Endothelial cell (in vitro differentiated cells): ENCODE measurements around the gene SHF. TPM values are rescaled to one million over a fixed set of nuclear protein-coding genes. Genes with fewer than 3 reads are reported as not detected.

Experiments
- DNase-seq: peaks from one replicate; pipeline ENCODE4 v3.0.0; 2021; ENCODE audit warnings: low spot score
- H3K27ac Mint-ChIP-seq: one replicate; pipeline ENCODE4 v1.8.0; 2021; ENCODE audit warnings: mixed read lengths, inconsistent platforms; ENCODE audit not compliant: unreplicated experiment
- H3K27me3 Mint-ChIP-seq: one replicate; pipeline ENCODE4 v1.8.0; 2021; ENCODE audit warnings: mild to moderate bottlenecking, moderate library complexity, mixed read lengths, inconsistent platforms; ENCODE audit not compliant: unreplicated experiment
- H3K36me3 Mint-ChIP-seq: one replicate; pipeline ENCODE4 v1.8.0; 2021; ENCODE audit warnings: mild to moderate bottlenecking, low read depth, mixed read lengths, inconsistent platforms; ENCODE audit not compliant: unreplicated experiment
- H3K4me1 Mint-ChIP-seq: one replicate; pipeline ENCODE4 v1.8.0; 2021; ENCODE audit warnings: mild to moderate bottlenecking, mixed read lengths, inconsistent platforms; ENCODE audit not compliant: unreplicated experiment
- H3K4me3 Mint-ChIP-seq: one replicate; pipeline ENCODE4 v1.8.0; 2021; ENCODE audit warnings: mild to moderate bottlenecking, mixed read lengths, inconsistent platforms; ENCODE audit not compliant: unreplicated experiment
- H3K9me3 Mint-ChIP-seq: one replicate; pipeline ENCODE4 v1.8.0; 2021; ENCODE audit warnings: mixed read lengths, inconsistent platforms; ENCODE audit not compliant: unreplicated experiment
- CTCF ChIP-seq: fragments of 200-600 bp; sonication (generic); IDR thresholded peaks from one replicate; pipeline ENCODE4 v1.5.0; 2021; ENCODE audit warnings: antibody characterized with exemption; ENCODE audit not compliant: unreplicated experiment
- total RNA-seq: library from RNA; stranded (reverse); fragmentation: NEBNext Ultra II Directional; extraction: Animal tissue kit (Norgen Biotek cat#: 25700); gene quantifications from one replicate; pipeline ENCODE4 v1.2.1, GENCODE V29; 2021; ENCODE audit not compliant: unreplicated experiment

Gene SHF
- total RNA-seq, 1 donor from 2014 or later: 23.0 TPM

- Mint-ChIP-seq H3K4me1 (peaks cover 3% of the 10 kb centered on the region), H3K36me3 (no peaks in the 10 kb centered on the region), H3K27ac (no peak overlapping the region), H3K27me3 (peaks cover 5% of the 10 kb centered on the region), H3K4me3 (no peak overlapping the region), H3K9me3 (no peaks in the 10 kb centered on the region)
- TF ChIP-seq CTCF: no peak
- no peak for DNase-seq
These were observed 41.4 kb downstream of the SHF start for GRCh38 chr15:45146405-45146804.

- peaks cover 5% of the 10 kb centered on the region for H3K27me3 Mint-ChIP-seq
- no peak overlapping the region for H3K27ac Mint-ChIP-seq
- H3K4me3 Mint-ChIP-seq: no peak overlapping the region
- H3K4me1 Mint-ChIP-seq: peaks cover 3% of the 10 kb centered on the region
- no peak for TF ChIP-seq CTCF
- no peak for DNase-seq
- no peaks in the 10 kb centered on the region for H3K36me3 Mint-ChIP-seq
- no peaks in the 10 kb centered on the region for H3K9me3 Mint-ChIP-seq
These were observed 43.0 kb downstream of the SHF start for GRCh38 chr15:45144775-45145174.

GRCh38 chr15:45143946-45144345 lies 43.8 kb downstream of the SHF start:
- peaks cover 5% of the 10 kb centered on the region for H3K27me3 Mint-ChIP-seq
- H3K9me3 Mint-ChIP-seq: no peaks in the 10 kb centered on the region
- H3K27ac Mint-ChIP-seq: no peak overlapping the region
- no peak for DNase-seq
- H3K36me3 Mint-ChIP-seq: no peaks in the 10 kb centered on the region
- H3K4me1 Mint-ChIP-seq: peaks cover 3% of the 10 kb centered on the region
- no peak for TF ChIP-seq CTCF
- no peak overlapping the region for H3K4me3 Mint-ChIP-seq

GRCh38 chr15:45143056-45143455 lies 44.7 kb downstream of the SHF start:
- H3K9me3 Mint-ChIP-seq: no peaks in the 10 kb centered on the region
- H3K4me3 Mint-ChIP-seq: no peak overlapping the region
- peaks cover 5% of the 10 kb centered on the region for H3K27me3 Mint-ChIP-seq
- no peak for TF ChIP-seq CTCF
- no peak for DNase-seq
- no peak overlapping the region for H3K27ac Mint-ChIP-seq
- peaks cover 3% of the 10 kb centered on the region for H3K4me1 Mint-ChIP-seq
- H3K36me3 Mint-ChIP-seq: no peaks in the 10 kb centered on the region

GRCh38 chr15:45141386-45141785 lies 46.4 kb downstream of the SHF start:
- no peak for DNase-seq
- Mint-ChIP-seq H3K27me3 (peaks cover 10% of the 10 kb centered on the region), H3K27ac (no peak overlapping the region), H3K36me3 (no peaks in the 10 kb centered on the region), H3K9me3 (no peaks in the 10 kb centered on the region), H3K4me3 (no peak overlapping the region), H3K4me1 (peaks cover 3% of the 10 kb centered on the region)
- TF ChIP-seq CTCF: no peak
